H1 (cell line): ENCODE measurements around the gene IGSF23. TPM values are rescaled to one million over a fixed set of nuclear protein-coding genes. Genes with fewer than 3 reads are reported as not detected.

ENCODE experiments used
- ATF2 ChIP-seq: IDR thresholded peaks from 2 replicates; pipeline ENCODE4 v1.6.1; 2012; ENCODE audit warnings: low read length, inconsistent platforms
- SRF ChIP-seq: IDR thresholded peaks from 2 replicates; pipeline ENCODE4 v1.6.1; 2011; ENCODE audit warnings: mild to moderate bottlenecking, low read depth, low read length, moderate library complexity
- polyA plus RNA-seq, 7 experiments: library from polyadenylated mRNA; depleted of rRNA in 3 of 7; stranded (reverse) in 5 of 7; unstranded in 2 of 7; fragments of >200 nt in 5 of 7; fragments of 200-250 nt in 2 of 7; gene quantifications; 1 replicate in 5 of 7; 2 replicates in 1 of 7; 4 replicates in 1 of 7; pipeline versions ENCODE4 v1.2.1 to v1.2.3, GENCODE V29; 2011 to 2013; ENCODE audit warnings: missing spikeins in 2 of 7, mixed read lengths in 2 of 7
- total RNA-seq: library from RNA; stranded (reverse); fragmentation: NEBNext Ultra II Directional; extraction: Animal tissue kit (Norgen Biotek cat#: 25700); gene quantifications from 2 replicates; pipeline ENCODE4 v1.2.1, GENCODE V29; 2021

IGSF23 gene
- total and polyA plus RNA-seq, 2 of the 8 experiments (the other 6 are each of a cell fraction or from before 2014, with no cell fraction given): not detected

GRCh38 chr19:44576843-44577565 is 36.4 kb upstream of the IGSF23 start (continued):
- TF ChIP-seq ATF2 (no peak), SRF (no peak)
